Measurements from ENCODE around the gene ZNF710.

DNA sequence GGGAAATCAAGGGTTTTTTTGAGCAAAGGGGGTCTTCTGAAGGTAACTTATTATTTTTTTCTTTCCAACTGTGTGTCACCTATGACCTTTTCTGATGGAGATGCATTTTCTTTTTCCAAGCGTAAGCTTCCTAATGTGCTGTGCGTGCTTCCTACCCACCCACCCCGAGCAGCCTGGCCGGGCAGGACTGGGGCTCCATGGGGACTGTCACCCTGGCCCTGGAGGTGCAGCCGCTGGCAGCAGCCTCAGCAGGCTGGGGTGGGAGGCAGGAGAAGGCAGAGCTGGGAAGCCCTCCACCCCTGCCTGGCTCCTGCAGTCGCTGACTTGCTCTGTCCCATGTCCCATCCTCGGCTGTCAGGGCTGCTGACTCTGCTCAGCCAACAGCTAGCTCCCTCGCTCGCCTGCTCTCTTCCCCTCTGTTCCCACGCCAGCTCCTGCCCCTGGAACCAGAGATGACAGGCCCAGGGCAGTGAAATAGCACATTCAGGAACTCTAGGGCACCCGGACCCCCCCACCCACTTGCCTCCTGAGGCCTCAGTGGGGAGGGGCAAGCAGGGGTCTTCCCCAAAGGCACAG is 79.8 kb downstream of the ZNF710 start:
- TF ChIP-seq, protein P1, sequence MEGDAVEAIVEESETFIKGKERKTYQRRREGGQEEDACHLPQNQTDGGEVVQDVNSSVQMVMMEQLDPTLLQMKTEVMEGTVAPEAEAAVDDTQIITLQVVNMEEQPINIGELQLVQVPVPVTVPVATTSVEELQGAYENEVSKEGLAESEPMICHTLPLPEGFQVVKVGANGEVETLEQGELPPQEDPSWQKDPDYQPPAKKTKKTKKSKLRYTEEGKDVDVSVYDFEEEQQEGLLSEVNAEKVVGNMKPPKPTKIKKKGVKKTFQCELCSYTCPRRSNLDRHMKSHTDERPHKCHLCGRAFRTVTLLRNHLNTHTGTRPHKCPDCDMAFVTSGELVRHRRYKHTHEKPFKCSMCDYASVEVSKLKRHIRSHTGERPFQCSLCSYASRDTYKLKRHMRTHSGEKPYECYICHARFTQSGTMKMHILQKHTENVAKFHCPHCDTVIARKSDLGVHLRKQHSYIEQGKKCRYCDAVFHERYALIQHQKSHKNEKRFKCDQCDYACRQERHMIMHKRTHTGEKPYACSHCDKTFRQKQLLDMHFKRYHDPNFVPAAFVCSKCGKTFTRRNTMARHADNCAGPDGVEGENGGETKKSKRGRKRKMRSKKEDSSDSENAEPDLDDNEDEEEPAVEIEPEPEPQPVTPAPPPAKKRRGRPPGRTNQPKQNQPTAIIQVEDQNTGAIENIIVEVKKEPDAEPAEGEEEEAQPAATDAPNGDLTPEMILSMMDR (IDR thresholded peaks at IDR 0.05; ENCODE audit: control extremely low read depth in 1 of 3, insufficient read depth in 1 of 3, low read depth in 1 of 3, low read length in 3 of 3): no peak
- TF ChIP-seq CREB1 (IDR thresholded peaks at IDR 0.05) (no peak), SAP30 (IDR thresholded peaks at IDR 0.05; ENCODE audit: insufficient read depth, insufficient replicate concordance, low read length) (no peak), POLR2A (IDR thresholded peaks at IDR 0.05; ENCODE audit: control extremely low read depth in 1 of 2, low read depth in 2 of 2, low read length in 2 of 2) (no peak), HDAC6 (IDR thresholded peaks at IDR 0.05; ENCODE audit: low read depth, low read length) (no peak), RAD21 (IDR thresholded peaks at IDR 0.05 in 1 of 2, conservative IDR thresholded peaks at IDR 0.05 in 1 of 2; ENCODE audit: low read depth in 2 of 2, low read length in 2 of 2) (no peak), GTF2F1 (IDR thresholded peaks at IDR 0.05; ENCODE audit: borderline replicate concordance, low read depth, low read length) (no peak), CEBPB (IDR thresholded peaks at IDR 0.05; ENCODE audit: low read depth, low read length) (no peak), USF2 (IDR thresholded peaks at IDR 0.05; ENCODE audit: low read length) (no peak), EZH2 (IDR thresholded peaks at IDR 0.05; ENCODE audit: low read depth, low read length, severe bottlenecking) (no peak)
- TF ChIP-seq, protein P2, sequence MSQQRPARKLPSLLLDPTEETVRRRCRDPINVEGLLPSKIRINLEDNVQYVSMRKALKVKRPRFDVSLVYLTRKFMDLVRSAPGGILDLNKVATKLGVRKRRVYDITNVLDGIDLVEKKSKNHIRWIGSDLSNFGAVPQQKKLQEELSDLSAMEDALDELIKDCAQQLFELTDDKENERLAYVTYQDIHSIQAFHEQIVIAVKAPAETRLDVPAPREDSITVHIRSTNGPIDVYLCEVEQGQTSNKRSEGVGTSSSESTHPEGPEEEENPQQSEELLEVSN (IDR thresholded peaks at IDR 0.05): no peak

Measured in H1 (cell line).